GM18502 (cell line): Measurements from ENCODE around the gene SEZ6L.

ENCODE experiments used
- ATAC-seq: cut with Tn5 transposase; IDR thresholded peaks from one replicate; pipeline ENCODE4 v1.9.1; 2021; ENCODE audit warnings: mild to moderate bottlenecking; ENCODE audit not compliant: unreplicated experiment, poor library complexity

The SEZ6L gene

GRCh38 chr22:26236991-26237390, 67.7 kb downstream of the SEZ6L start:
- ATAC-seq, result no peak

DNA sequence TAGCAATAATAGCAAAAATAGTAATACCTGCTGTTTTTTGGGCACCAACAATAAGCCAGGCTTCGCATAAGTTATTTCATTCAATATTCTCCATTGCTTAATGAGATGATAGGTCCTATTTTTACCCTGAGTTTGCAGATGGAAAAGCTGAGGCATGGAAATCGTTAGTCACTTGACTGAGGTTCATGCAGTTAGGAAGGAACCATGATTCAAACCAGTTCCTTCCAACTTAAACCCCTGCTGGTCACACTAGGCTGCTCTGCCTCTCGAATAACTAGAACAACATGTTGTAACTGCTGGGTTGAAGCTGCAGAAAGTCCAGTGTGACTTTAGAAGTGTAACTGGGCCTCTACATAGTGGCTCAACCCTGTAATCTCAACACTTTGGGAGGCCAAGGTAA, 69.3 kb downstream of the SEZ6L start:
- ATAC-seq, result no peak

- no peak for ATAC-seq
Measured at GRCh38 chr22:26239581-26239980, 70.3 kb downstream of the SEZ6L start.

GRCh38 chr22:26241361-26241760, 72.1 kb downstream of the SEZ6L start:
- no peak for ATAC-seq

DNA sequence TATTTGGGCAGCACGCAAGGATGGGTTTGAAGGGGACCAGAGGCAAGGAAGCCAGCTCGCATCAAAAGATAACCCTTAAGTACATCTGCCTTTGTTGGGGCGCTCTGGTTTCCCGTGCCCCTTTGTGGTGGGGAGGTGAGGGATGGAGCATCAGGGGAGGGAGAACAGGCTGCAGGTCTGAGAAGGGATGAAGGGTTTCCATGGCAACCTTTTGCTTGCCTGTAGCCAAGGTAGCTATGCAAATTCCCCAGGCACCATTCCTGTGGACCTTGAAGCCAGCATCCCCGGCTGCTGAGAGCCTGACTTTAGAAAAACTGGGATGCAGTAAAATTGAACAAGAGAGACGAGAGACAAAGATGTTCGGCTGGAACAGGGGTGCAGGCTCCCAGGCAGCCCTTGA, 75.7 kb downstream of the SEZ6L start:
- ATAC-seq, result no peak

DNA sequence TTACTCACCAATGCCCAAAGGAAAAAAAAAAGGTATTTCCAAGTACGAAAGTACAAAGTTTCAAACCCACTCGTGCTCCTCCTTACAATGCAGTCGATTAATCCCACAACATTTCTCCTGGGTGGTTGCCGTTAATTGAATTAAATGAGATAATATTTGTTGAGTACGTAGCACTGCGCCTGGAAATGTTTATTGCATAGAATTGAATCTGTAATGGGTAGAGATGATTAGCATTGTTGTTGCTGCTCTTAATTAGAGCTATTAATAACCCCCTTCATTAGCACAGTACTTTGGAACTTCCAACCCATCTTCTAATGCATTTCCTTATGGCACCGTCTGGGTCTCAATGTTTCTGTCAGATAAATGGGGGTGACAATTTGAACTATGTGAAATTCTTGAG, 77.3 kb downstream of the SEZ6L start:
- ATAC-seq, result no peak

- no peak for ATAC-seq
Measured at GRCh38 chr22:26251869-26252268, 82.6 kb downstream of the SEZ6L start.

DNA sequence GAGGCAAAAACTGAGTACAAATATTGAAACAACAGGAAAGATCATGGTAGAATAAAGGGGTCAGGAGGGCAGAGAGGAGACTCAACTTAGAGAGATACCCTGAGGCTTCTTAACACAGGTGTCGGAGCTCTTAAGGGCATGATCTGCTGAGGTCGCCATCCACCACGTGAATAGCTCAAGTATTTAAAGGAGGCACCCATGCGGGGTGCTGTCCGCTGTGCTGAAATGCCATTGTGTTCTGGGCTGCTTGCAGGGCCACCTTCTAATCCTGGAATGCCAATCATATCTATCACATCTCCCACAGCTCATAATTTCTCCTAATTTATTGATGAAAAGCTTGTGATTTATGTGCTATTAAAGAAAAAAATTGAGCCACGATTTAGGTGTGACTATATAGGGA, 90.2 kb downstream of the SEZ6L start:
- ATAC-seq, result no peak

GRCh38 chr22:26264162-26264561, 94.9 kb downstream of the SEZ6L start:
- ATAC-seq, result no peak

- ATAC-seq, result no peak
Measured at GRCh38 chr22:26265281-26265680, 96.0 kb downstream of the SEZ6L start.

DNA sequence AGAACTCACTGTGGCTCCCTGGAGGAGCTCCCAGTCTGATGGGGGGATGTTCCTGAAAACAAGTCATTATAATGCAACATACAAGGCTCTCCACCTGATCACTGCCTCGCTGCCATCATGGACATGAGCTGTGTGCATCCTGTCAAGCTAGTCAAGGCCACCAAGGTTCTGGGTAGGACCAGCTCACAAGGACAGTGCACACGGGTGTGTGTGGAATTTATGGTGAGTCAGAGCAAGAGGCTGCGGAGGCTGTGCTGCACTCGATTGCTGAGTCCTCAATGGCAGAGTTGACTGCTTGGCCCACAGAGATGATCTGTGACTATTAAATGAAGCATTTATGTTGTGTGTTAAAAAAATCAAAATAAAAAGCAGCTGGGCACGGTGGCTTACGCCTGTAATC, 96.6 kb downstream of the SEZ6L start:
- no peak for ATAC-seq

GRCh38 chr22:26267856-26268255, 98.6 kb downstream of the SEZ6L start:
- no peak for ATAC-seq

- ATAC-seq, result no peak
Measured at GRCh38 chr22:26269572-26269971, 100.3 kb downstream of the SEZ6L start.

- no peak for ATAC-seq
Measured at GRCh38 chr22:26271427-26271826, 102.2 kb downstream of the SEZ6L start.

DNA sequence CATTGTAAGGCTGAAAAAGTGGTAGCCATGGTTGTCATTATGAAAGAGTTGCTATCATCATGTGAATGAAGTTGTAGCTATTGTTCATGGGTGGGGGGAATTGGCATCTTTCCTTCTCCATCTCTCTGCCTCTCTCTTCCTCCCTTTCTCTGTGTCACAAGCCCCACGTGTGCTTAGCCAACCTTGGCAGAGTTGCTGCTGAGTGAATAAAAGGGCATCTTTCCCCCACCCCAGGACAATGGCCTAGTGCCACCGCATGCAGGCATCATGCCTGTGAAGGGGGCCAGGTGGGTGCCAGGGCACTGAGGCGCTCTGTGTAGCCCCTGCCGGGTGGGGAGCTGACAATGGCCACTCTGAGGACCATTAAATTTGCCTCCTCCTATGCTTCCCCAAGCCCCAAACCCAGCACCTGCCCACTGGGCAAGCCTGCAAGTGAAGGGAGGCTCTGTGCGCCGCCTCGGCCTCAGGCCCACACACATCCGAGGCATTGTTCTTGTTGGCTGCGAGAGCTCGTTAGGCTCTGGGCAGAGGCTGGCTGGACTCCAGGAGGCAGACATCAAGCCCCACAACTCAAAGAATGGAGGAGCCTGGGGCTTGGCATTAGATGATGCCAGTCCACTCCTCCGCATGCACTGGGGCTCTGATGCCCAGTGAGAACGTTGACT, 103.9 kb downstream of the SEZ6L start:
- no peak for ATAC-seq

DNA sequence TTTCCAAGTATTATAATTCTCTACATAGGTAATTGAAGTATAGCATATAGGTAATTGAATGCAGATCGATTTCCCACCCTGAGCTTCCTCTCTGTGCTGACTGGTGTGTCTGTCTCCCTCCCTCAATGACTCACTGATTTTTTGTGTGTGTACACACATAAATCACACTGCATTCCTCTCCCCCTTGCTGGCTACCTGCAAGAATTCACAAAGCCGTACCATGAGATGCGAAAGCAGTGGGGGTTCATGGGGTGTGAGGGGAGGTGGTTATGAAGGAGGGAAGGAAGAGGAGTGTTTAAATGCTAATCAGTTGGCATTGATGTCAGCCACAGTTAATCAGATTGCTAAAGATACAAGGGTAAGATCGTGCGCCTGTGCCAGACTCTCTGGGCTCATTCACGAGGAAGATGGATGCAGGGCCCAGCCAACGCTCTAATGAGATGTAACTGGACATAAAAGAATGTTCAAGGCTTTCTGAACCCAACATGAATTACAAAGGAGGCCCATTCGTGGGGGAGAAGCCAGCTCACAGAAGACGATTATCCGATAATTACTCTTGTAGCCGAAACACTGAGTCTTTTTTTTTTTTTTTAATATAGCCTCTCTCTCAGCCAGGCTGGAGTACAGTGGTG, 107.4 kb downstream of the SEZ6L start:
- no peak for ATAC-seq

GRCh38 chr22:26281941-26282340, 112.7 kb downstream of the SEZ6L start:
- ATAC-seq, result no peak

DNA sequence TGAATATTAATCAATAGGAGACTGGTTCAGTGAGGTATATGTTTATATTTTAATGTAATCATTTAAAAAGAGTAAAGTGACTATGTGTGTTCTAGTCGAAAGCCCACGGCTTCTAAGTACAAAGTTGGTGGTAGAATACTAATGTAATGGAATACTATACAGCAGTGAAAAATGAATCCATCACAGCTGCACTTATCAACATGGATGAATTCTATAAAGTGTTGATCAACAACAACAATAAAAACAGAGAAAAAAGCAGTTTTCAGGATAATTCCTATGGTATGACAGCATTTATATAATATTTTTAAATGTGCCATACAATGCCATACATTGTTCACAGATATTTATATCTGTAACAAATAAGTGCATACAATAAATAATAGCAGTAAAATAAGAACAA, 114.1 kb downstream of the SEZ6L start:
- ATAC-seq, result no peak

GRCh38 chr22:26285632-26286031, 116.4 kb downstream of the SEZ6L start:
- no peak for ATAC-seq

- ATAC-seq, result no peak
Measured at GRCh38 chr22:26286091-26286820, 117.0 kb downstream of the SEZ6L start.

DNA sequence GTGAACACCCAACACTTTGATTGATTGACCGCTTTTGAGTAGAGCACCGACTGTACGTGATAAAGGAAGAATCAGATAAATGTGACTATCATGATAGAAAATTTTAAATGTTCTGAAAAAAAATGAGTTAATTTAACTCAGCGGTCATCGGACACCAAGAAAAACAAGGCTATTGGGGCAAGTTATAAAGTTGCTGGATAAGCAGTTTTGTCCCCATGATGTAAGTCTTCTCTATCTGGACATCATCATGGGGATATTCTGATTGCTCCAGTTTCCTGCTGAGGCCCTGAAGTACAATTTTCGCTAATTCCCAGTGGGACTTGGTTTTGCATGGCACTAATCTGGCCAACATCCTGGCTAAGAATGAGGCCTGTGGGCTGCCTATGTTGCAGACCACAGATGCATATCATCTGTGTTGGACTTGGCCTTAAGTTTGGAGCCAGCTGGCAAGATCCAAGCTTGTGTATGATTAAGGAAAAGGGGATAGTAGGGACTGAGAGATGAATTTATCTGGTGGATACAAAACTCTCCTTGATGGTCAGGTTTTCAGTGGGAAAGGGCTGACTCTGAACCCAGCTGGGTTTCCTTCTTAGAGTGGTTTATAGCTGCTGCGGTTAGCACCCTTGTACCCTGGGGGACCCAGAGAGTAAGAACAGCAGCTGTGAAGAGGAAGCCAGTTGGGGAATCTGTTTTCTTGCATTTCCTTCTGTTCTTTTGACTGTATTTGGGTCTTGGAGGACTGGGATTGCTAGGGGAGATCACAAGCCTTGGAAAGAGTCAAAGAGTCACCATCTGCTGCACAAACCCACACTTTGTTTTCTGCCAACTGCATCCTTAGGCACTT, 118.3 kb downstream of the SEZ6L start:
- no peak for ATAC-seq
